MM.1S (cell line): Measurements from ENCODE around the gene ZNF791.

Experiments used
- EZH2 ChIP-seq: fragments of 300-600 bp; sonication (generic); optimal IDR thresholded peaks from 2 replicates; pipeline ENCODE3; 2017; ENCODE audit warnings: low read depth, mild to moderate bottlenecking, antibody characterized with exemption, low read length, mixed read lengths
- TF ChIP-seq, protein P1 (sequence below): fragments of 300-600 bp; sonication (generic); IDR thresholded peaks from 2 replicates; pipeline ENCODE4 v1.5.1; 2016; ENCODE audit warnings: antibody characterized with exemption, low read length, mixed read lengths

DNA sequence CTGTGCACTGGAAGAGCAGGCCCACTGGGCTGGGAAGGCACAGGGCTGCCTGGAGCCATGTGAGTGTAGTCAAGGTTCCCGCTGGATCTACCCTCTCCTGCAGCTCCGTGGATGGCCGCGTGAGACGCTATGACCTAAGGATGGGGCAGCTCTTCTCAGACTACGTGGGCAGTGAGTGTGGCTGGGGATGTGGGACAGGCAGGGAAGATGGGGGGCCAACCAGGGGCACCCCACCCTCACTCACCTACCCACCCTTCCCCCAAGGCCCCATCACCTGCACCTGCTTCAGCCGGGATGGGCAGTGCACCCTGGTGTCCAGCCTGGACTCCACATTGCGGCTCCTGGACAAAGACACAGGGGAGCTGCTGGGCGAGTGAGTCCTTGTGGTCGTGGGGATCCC lies 62.0 kb downstream of the ZNF791 start:
- TF ChIP-seq, protein P1, sequence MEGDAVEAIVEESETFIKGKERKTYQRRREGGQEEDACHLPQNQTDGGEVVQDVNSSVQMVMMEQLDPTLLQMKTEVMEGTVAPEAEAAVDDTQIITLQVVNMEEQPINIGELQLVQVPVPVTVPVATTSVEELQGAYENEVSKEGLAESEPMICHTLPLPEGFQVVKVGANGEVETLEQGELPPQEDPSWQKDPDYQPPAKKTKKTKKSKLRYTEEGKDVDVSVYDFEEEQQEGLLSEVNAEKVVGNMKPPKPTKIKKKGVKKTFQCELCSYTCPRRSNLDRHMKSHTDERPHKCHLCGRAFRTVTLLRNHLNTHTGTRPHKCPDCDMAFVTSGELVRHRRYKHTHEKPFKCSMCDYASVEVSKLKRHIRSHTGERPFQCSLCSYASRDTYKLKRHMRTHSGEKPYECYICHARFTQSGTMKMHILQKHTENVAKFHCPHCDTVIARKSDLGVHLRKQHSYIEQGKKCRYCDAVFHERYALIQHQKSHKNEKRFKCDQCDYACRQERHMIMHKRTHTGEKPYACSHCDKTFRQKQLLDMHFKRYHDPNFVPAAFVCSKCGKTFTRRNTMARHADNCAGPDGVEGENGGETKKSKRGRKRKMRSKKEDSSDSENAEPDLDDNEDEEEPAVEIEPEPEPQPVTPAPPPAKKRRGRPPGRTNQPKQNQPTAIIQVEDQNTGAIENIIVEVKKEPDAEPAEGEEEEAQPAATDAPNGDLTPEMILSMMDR: no peak
- TF ChIP-seq EZH2: no peak
